ENCODE results near the gene BCAS4. TPM values are rescaled to one million over a fixed set of nuclear protein-coding genes. Genes with fewer than 3 reads are reported as not detected.

The BCAS4 gene
- total RNA-seq, 1 donor: 2.7 TPM

DNA sequence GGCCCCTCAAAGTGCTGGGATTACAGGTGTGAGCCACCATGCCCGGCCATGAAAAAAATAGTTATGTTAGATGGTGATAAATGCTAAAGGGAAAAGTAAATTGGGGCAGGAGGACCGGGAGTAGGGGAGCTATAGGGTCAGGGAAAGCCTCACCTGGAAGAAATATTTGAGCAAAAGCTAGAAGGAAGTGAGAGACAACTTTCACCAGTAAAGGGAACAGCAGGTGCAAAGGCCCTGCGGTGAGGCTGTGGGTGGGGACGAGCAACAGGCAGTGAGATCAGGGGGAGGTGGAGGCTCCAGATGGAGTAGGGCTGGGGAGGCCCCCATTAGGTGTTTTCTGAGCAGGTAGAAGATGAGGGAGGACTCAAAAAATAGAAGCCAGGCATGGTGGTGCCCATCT, 16.0 kb downstream of the BCAS4 start:
- TF ChIP-seq, protein P1, sequence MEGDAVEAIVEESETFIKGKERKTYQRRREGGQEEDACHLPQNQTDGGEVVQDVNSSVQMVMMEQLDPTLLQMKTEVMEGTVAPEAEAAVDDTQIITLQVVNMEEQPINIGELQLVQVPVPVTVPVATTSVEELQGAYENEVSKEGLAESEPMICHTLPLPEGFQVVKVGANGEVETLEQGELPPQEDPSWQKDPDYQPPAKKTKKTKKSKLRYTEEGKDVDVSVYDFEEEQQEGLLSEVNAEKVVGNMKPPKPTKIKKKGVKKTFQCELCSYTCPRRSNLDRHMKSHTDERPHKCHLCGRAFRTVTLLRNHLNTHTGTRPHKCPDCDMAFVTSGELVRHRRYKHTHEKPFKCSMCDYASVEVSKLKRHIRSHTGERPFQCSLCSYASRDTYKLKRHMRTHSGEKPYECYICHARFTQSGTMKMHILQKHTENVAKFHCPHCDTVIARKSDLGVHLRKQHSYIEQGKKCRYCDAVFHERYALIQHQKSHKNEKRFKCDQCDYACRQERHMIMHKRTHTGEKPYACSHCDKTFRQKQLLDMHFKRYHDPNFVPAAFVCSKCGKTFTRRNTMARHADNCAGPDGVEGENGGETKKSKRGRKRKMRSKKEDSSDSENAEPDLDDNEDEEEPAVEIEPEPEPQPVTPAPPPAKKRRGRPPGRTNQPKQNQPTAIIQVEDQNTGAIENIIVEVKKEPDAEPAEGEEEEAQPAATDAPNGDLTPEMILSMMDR (IDR thresholded peaks at IDR 0.05; ENCODE audit: insufficient read depth, low read length): no peak
- no peak overlapping the region for H3K4me3 ChIP-seq (ENCODE audit: low read depth, low read length)
- no peak for DNase-seq (ENCODE audit: low read depth)

DNA sequence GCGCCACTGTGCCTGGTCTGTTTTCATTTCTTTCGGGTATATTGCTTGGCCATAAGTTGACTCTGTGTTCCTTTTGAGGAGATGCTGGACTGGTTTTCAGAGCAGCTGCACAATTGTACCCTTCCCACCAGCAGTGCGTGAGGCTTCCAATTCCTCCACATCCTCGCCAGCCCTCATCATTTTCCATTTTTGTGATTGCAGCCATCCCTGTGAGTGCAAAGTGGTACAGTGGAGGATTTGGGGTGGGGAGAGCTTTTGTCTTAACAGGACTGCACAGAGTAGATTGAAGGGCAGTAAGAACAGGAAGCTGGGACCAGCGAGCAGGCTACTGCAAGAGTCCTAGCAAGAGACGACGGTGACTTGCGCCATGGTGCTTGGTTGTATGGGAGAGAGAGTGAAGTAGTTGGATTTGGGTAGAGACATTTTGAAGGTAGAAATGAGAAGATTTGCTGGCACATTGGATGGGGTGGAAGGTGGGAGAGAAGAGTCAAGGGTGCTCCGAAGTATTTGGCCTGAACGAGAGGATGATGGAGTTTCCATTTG, 18.3 kb downstream of the BCAS4 start:
- no peak for DNase-seq (ENCODE audit: low read depth)
- TF ChIP-seq, protein P1 (IDR thresholded peaks at IDR 0.05; ENCODE audit: insufficient read depth, low read length): no peak
- no peak overlapping the region for H3K4me3 ChIP-seq (ENCODE audit: low read depth, low read length)

DNA sequence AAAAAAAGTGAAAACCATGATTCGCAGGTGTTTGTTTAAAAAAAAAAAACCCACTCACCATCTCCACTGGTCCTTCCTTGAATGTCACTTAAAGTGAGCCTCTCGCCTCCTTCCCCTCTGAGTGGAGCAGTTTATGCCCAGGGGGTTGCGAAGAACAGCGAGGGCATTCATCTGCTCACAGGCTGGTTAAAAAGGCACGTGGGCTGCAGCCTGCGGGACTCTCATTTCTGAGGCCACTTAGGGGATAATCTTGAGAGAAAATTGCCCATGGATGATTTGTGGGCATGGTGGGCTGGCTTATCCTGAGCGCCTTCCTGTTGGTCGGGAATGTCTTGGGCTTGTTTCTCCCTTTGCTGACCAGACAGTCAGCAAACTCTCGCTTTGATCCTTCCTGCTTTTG, 18.9 kb downstream of the BCAS4 start:
- H3K4me3 ChIP-seq (ENCODE audit: low read depth, low read length): no peak overlapping the region
- TF ChIP-seq, protein P1 (IDR thresholded peaks at IDR 0.05; ENCODE audit: insufficient read depth, low read length): no peak
- DNase-seq (ENCODE audit: low read depth): no peak

DNA sequence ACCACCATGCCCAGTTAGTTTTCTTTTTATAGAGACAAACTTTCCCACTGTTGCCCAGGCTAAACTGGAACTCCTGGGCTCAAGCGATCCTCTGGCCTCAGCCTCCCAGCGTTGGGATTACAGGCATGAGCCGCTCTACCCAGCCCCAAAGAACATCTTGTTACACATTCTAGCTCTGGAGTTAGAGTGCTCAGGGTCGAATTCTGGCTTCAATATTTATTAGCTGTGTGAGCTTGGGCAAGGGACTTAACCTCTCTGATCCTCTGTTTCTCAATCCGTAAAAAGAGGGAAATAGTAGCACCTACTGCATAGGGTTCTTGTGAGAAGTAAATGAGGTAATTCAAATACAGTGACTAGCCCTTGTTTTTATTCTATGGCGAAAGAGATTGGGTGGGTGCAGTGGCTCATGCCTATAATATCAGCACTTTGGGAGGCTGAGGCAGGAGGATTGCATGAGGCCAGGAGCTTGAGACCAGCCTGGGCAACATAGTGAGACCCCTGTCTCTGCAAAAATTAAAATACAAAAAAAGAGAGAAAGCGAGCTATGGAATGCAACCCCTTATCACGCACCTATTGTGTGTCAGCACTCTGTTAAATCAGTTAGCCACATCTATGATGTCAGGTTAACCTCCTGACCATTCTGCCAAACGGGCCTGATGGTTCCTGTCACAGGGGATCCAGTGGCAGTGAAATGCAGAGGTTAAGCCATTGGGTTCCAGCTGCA, 19.7 kb downstream of the BCAS4 start:
- H3K4me3 ChIP-seq (ENCODE audit: low read depth, low read length): no peak overlapping the region
- DNase-seq (ENCODE audit: low read depth): no peak
- TF ChIP-seq, protein P1 (IDR thresholded peaks at IDR 0.05; ENCODE audit: insufficient read depth, low read length): no peak

DNA sequence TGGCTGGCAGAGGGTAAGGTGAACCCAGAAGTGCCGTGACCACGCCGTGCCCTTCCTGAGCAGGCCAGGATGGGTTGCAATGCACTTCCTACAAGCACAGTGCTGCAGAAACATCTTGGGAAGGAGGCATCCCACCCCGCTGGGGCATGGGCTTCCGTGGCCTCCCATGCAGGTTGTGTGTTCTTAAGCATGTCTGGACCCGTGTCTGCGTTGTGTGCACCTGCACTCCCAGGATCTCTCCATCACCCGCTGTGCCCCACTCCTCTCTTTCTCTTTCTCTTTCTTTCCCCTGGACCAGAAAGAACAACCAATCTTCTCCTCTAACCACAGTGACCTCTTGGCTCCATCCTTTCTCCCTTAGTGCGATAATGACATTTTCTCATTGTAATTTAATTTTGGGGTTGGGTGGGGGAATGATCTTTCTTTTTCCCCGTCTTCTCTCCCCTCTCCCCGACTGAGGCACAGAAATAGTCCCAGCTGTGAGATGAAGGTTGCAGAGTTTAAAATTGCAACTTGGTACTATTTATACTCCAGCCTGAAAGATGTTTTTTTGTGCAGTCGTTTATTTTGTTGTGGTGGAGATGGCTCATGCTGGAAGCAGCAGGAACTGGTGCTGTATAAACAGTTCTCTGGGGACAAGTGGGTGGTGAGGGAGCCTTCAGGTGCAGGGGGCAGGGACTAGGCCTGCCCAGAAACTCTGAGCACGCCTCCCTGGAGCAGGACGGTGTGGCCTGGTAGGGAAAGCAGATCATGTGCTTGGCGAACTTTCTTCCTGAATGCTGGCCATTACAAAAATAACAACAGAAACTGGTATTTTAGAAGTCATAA, 20.5 kb downstream of the BCAS4 start:
- TF ChIP-seq, protein P1 (IDR thresholded peaks at IDR 0.05; ENCODE audit: insufficient read depth, low read length): no peak
- DNase-seq (ENCODE audit: low read depth): no peak
- H3K4me3 ChIP-seq (ENCODE audit: low read depth, low read length): no peak overlapping the region

DNA sequence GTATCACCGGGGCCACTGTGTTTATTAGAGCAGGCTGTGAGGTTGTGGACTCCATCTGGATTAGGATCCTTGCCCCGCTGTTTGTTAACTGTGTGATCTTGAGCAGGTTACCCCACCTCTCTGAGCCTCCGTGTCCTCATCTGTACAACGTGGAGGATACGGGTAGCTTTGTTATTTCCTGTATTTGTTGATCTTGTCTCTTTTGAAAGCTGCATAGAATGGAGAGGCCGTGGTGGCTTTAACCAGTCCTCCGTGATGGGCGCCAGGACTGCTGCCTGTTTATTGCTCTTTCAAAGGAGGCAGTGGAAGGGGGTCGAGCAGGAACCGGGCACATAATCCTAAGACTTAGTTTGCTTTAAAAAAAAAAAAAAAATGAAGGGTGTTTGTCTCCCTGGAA, 22.9 kb downstream of the BCAS4 start:
- DNase-seq (ENCODE audit: low read depth): no peak
- TF ChIP-seq, protein P1 (IDR thresholded peaks at IDR 0.05; ENCODE audit: insufficient read depth, low read length): no peak
- no peak overlapping the region for H3K4me3 ChIP-seq (ENCODE audit: low read depth, low read length)

Data from fibroblast of the aortic adventitia (primary cell).